ENCODE measurements around the gene PLA2G4E.

- TF ChIP-seq POLR2A (IDR thresholded peaks at IDR 0.05; ENCODE audit: low read length), result no peak
- TF ChIP-seq GATA1 (IDR thresholded peaks at IDR 0.05; ENCODE audit: low read depth, low read length), result no peak
Measured at GRCh38 chr15:41935566-41936020, 85.2 kb downstream of the PLA2G4E start.
